ENCODE results near the gene CPM.

The CPM gene

DNA sequence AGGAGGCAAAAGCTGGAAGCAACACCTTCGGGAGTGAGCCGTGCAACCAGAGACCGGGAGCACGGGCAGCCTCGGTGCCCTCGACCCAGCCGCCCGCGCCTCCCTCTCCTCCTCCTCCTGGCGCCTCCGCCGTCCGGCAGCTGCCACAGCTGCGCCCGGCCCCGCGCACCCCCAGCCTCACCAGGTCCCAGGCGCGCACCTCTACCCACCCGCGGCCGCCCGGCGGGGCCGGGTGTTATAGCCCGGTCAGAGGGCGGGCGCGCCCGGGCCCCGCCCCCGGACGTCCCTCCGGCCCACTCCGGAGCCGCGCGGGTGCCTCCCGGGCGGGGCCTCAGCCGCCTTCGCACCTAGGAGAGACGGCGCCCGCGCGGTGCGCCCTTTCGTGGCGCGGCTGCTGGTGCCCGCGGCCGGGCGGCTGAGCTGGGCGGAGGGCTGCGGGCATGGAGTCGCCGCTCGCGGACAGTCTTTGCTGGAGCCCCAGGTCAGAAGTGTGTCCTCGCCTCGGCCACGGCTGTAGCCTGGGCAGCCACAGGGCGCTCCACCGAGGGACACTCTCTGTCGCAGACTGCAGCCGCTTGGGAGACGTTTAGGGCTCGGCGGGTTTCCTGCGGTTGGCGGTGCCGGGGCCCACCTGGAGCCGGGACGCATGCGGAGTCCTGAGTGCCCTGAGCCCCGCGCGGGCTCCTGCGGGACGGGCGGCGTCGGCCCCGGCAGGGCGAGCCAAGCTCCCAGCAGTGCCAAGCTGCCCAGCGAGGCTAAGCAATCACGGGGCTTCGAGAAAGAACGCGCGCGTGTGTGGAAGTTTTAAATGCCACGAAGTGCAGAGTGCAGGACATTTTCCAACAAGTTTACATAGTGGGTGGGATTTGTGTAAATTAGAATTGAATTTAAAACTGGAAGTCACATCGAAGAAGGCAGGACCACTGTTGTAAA lies at the start of gene CPM:
CPM (minus strand) TSS at position 211 of the 933 bp plus-strand sequence. CDS start 334 bp downstream, outside the sequence.
- peak; percentile 16 for DNase-seq

DNA sequence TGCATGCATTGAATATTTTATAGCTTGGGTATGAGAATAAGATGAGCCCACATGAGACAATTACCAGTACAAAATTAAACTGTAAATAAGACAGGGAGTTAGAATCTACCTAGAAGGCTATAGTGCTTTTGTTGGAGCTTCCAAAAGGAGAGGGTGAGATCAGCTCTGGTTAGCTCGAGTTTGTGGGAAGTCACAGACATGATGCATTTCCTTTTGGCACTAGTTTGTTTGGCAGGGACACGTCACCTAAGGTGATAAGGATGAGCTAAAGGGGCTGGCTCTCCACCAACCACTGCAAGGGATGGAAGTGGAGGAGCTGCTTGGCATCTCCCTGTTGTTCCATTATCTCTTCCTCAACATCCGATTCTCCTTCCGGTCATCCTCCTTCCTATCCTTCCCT lies 48.5 kb upstream of the CPM start:
- DNase-seq, result no peak

DNA sequence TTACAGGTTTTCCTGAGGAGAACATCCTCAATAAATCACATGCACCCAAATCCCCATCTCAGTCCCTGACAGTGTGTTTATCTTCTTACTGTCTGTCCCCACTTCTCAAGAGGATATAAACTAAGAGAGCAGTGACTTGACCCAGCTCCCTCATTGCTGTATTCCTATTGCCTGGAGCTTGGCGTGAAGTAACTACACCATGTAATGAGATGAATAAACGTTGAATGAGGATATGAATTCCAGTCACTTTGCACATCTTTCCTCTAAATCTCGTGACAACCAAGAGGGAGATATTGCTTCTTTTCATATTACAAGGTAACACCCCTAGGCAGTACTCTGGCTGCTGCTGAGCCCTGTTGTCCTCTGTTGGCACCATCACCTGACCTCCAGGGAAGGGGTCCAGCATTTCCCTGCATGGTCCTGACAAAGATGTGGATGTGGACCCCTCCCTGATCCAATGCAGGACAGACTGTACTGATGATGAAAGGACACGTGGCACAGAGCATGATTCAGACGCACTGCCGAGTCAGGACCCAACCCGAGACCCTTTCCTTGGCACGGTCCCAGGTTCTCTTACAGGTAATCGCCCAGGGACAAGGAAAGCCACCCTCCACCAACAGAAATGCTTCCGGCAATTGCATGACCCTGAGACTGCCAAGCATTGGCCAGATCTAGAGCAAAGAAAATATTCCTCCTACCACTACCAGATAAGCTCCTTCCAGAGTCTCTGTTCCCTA lies 47.7 kb upstream of the CPM start:
- DNase-seq, result no peak

DNA sequence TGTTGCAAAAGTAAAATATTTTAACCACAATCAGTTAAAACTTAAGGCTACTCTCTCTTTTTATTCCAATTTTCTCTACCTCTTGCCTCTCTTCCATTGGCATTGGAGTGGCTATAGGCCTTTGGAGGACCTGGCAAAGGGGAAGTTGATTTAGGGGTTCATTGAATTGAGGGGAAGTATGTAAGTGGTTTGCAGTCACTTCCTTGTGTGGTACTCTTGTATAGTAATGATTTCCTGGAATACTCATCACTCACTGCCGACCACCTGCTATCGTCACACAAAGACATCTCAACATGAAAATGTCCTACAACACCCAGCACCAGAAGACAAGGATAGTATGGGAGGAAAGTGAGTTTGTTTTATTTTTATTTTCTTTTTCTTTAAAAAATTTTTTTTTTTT lies 45.7 kb upstream of the CPM start:
- no peak for DNase-seq

DNA sequence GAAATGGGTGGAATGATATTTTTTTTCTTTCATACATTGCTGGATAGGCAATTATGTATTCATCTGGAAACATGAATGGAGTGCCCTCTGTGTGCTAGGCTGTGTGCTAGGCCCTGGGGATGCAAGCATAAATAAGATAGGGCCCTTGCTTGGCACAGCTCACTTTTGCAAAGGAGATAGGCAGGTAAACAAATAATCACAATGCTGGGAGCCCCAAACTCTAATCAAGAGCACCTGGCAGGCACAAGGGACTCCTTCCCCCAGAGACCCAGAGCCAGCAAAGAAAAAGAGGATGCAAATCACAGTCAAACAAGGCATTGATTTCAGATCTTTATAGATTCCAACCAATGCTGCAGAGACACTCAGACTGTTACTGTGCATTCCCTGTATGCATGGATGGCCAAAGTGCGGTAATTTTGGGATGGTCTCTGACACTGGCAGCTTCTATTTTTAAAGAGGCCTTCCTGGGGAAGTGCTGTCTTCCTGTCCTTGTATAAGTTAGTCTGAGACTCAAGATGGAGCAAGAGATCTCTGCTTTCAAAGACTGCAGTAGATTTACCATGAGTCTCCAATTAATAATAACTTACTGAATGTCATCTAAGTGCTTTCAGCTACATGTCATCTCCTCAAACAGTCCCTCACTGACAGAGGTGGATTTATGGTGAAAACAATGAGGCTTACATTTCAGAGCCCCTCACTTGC lies 45.1 kb upstream of the CPM start:
- DNase-seq, result no peak

DNA sequence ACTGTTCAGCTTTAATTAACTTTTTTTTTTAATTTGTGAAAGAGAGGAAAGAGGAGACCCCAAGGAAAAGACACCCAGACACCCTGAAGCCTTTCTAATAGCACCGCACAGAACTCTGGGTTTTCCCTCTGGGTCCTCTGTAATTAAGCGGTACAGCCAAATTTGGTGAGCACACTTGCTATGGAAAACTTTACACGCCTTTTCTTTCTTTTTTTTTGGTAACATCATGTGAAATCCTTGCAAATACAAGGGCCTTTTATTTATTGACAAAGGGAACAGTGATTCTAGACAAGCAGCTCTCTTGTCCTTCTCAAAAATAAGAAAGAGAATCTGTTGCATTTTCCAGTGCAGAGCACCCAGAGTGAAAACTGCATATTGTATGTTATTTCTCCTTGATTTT lies 44.4 kb upstream of the CPM start:
- DNase-seq, result no peak

DNA sequence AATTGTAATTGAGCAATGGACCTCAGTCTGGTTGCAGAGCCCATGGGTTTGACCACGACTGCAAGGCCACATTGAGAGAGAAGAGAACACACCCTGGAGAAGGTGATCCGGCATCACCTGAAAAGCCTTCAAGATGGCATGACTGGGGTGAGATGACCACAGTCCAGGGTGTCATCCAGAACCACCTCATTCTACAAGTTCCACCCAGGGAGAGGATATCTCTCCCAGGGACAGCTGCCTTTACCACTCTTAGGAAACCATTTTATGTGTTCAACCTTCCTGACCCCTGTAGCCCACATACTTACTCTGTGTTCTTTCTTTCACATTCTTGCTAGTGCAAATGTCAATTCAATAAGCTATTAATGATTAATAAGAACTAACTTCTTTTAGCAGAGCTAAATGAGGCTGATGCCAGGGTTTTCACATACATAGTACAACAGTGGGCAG lies 43.4 kb upstream of the CPM start:
- DNase-seq, result no peak

DNA sequence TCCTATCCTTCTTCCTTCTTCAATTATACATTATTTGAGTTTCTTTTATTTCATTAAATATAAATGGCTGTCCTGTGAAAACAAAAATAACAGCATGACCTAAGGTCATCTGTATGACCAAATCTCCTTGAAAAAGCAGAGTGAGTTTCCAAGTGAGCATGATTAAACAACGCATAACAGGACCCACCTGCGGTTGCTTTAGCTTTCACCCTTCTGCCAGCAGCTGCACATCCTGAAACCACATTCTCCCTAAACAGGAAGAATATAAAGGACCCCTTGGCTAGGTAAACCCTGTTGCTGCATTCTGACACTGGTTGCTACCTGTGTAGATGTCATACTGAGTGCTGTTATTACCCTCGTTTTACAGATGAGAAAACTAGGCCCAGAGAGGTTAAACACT lies 42.8 kb upstream of the CPM start:
- DNase-seq, result no peak

DNA sequence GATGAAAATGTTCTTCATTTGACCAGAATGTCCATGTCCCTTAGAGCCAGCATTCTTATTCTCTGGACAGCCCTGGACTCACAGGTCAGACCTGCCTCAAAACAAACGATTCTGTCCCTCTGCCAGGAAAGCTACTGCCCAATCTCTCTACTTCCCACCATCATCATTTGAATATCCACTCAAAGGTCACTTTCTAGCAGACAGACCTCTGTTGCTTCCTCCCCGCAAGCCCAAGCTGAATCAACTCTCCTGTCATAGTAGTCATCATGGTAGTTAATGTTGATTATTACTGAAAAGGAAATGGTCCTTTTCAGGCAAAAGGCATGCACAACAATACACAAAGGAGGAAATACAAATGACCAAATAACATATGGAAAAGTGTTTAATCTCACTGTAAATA lies 39.6 kb upstream of the CPM start:
- no peak for DNase-seq

DNA sequence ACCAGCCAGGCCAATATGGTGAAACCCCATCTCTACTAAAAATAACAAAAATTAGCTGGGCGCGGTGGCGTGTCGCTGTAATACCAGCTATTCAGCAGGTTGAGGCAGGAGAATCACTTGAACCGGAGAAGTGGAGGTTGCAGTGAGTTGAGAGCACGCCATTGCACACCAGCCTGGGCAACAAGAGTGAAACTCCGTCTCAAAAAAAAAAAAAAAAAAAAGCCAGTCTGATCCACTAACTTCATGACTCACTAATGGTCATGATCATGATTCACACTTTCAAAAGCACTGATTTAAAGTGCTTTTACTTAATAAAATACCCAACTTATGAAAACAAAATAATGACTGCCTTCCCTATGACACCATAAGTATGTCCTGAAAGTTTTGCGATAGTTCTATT lies 38.4 kb upstream of the CPM start:
- no peak for DNase-seq

DNA sequence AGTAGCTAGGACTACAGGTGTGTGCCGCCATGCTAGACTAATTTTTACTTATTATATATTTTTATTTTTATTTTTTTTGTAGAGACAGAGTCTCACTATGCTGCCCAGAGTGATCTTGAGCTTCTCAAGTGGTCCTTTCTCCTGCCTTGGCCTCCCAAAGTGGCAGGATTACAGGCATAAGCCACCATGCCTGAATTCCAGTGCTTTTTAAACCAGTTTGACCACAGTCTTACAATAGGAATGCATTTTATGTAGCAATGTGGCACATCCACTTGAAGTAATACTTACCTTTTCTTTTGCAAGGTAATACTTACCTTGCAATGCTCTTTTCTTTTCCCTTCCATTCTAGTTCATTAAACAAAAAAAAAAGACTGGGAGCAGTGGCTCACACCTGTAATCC lies 38.0 kb upstream of the CPM start:
- DNase-seq, result no peak

DNA sequence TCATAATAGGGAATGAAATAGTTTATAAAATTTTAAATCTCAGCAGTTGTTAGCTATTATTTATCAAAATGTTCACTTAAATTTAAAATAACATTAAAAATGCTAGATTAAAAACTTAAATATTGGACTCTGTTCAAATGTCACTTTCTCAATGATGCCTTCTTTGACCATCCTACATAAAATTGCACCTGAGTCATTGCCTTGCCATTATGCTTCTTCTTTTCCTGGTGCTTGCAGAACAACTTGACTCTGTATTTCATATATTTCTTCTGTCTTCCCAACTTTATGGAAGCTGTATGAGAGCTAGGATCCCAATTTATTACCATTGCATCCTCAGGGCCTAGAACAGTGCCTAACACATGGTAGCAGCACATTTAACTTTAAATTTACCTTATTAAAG lies 37.3 kb upstream of the CPM start:
- no peak for DNase-seq

DNA sequence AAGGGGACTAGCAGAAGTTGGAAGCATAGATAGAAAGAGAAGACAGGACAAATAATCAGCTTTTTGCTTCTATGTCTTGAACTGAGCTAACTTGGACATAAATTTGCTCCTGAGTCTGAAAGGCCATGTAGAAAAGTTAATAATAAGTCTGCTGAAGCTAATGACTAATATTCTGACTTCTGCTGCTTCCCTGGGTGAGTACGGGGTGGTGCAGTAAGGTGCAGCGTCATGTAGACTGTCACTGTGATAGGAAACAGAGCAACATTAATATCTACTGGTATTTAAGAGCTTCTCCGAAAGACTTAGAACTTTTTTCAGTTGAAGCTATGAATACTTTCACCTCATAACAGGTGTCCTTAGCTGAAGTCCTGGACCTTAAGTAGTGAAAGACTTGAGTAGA lies 34.1 kb upstream of the CPM start:
- no peak for DNase-seq

DNA sequence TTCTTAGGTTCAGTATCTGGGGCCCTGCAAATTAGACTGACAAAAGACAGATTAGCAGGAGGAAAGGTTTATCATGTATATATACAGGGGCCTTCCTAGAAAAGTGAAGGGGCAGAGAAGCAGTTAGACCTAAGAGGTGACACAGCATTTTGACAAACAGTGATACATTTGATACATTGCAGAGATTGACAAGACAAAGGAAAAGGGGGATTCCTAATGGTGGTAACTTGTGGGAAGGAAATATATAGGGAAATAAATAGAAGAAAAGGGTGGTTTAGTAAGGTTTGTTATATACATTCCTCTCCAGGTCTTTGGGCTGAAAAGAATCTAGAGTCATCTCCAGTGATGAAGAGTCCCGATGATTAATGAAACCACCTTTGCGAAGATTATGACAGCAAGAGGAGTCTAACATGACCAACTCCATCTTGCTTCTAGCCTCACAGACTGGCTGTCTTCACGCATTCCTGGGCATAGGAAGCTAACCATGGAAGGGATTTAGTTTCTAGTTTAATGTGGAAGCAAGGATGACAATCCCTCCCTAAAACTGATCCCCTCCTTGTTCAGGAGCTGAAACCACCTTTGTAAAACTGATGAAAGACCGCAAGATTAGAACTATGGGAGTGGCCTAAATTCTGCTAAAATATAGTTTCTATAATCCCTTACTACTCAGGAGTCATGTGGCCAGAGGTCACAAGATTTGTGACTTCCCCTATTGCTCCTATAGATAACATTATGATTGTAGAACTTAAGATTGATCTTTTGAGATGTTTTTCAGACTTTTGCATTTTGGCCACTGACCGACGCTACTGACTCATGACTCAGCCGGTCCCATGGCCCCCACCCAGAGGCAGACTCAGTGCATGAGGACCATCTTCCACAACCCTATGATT lies 31.1 kb upstream of the CPM start:
- DNase-seq, result no peak

DNA sequence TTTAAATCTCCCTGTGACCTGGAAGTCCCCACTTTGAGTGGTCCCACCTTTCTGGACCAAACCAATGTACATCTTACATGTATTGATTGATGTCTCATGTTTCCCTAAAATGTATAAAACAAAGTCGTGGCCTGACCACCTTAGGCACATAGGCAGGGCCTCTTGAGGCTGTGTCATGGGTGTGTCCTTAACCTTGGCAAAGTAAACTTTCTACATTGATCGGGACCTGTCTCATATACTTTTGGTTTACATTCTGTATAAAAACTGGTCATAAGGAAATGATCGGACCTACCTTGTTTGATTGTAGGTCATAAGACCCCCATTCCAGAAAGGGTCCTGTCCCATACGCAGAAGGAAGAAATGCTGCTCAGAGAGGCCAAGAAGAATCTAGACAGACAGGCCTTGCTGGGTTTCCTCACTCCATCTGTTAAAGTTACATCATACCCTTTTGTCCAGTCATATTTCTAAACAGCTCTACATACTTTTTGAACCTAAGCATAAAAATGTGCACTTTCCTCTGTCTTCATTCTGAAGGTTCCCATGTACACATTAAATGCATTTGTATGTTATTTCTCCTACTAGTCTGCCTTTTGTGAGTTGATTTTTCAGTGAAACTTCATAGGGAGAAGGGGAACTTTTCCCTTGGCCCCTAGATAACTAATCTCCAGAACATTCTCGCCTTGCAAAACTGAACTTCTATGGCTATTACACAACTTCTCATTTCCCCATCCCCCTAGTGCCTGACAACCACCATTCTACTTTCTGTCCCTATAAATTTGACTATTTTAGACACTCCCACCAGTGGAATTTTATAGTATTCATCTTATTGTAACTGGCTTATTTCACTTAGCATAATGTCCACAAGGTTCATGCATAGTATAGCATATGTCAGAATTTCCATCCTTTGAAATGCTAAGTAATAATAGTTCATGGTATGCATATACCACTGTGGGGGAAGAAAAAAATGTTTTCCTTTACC lies 30.2 kb upstream of the CPM start:
- DNase-seq, result no peak

DNA sequence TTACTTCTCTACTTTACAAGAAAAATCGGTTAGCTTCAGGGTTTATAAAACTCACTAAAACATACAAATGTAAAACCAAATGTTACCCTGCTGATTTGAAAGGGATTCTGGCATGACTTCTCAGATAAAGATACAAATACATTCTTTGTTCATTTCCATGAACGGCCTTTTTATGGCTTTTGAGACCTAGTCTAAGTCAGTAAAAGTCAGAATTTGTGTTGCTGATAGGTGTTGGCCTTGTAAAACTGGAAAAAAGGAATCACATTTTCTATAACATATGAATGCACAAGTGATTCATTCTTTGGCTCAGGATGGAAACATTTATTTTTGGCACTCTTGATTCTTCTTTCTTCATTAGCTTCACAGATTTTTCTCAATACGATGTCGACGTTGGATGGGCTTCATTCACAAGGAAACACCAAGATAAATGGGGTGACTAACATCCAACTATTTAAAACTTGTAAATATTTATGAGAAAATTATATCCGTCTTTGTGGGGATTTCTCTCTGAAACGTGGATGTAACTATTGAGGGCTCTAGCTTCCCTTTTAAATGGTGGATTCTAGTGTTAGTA lies 27.0 kb upstream of the CPM start:
- DNase-seq, result no peak

DNA sequence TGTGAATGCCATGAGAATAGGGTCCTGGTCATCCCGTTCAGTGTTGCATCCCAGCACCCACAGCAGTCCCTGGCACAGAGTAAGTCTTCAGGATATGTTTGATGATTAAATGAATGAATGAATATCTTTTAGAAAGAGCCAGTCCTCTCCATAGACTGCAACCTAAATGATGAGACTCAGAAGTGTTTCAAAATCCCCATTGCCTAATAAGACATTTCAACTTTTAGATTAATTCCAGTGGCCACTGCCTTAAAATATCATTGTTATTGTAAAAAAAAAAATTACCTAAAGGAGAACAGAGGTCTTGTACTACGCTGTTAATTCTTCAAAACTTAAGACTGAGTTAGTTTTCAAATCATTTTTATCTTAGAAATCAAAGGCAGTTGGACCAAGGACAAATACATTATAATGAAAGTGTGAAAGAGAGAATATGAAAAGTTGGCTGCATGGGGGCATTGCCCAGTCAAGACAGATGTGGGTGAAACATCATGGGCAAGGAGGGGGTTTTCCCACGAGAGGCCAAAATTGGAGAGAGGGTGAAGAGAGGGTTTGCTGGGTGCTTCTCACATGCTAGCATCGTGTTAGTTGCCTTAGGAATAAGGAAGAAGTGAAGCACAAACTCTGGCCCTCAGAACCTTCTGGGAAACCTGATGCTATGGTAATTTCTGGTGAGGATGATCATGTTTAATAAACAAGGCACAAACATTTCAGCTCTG lies 26.3 kb upstream of the CPM start:
- DNase-seq, result no peak

DNA sequence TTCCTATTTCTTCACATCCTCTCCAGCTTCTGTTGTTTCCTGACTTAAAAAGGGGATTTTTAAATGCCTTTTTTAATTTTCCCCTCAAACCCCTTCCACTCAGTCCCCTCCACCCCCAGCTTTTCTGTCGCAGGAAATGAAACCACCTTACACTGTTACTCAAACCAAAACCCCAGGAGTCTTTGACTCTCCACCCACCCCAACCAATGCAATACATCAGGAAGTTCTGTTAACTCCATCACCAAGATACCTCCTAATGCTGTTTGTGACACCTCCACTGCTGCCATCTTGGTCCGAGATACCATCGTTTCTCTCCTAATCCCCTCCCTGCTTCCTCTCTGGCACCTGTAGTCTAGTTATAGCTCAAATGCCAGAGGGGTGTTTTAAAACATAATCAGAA lies 25.4 kb upstream of the CPM start:
- DNase-seq, result no peak

DNA sequence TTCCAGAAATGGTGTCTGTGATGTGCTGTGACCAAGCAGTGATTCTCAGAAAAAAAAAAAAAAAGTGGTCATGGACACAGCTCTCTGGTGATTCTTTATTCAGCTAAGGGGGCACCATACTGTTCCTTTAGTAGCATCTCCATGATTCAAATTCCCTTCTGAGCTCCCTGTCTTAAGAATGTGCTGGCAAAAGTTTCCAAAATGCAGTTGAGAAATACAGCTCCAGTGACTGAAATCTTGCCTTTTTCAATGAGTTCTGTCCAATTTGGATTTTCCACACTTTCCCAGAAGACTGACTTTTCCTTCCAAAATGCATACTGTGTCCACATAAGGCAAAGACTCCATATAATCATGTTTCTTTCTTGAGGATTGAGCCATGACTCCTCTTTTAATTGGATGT lies 24.3 kb upstream of the CPM start:
- no peak for DNase-seq

DNA sequence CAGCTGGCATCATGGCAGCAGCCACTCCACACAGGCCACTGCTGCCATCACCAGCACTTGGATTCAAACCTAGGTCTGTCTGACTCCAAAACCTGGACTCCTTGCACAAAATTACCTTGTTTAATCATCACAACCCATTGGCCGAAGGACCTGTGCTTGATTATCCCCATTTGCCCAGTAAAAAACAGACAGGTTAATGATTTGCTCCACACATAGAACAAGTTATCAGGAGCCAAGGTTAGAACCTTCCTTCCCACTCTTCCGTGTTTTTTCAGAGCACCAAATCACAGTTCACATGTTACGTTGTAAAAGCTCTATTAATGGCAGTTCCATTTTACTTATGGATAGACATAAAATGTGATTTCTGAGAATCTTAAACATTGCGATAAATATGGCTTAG lies 23.5 kb upstream of the CPM start:
- DNase-seq, result no peak

All from NCI-H2029 treated with DMSO at 0.1 percent for 48 hours (cell line).